ENCODE results near the gene CBX2. TPM values are rescaled to one million over a fixed set of nuclear protein-coding genes. Genes with fewer than 3 reads are reported as not detected.

Gene CBX2
- total RNA-seq, 1 donor from 2014 or later = 5.7 TPM

GRCh38 chr17:79779084-79779529, 1.2 kb downstream of the CBX2 start:
- no peak overlapping the region for H3K27ac ChIP-seq (ENCODE audit: low read depth, low read length)
- H3K27me3 ChIP-seq (ENCODE audit: control insufficient read depth in 3 of 3, insufficient read depth in 3 of 3, low read length in 3 of 3) = peaks cover 63 to 76% (median 74%) of the 10 kb centered on the region in 3 donors
- H3K9me3 ChIP-seq (ENCODE audit: control insufficient read depth in 3 of 3, low read length in 3 of 3) = no peaks in the 10 kb centered on the region
- peaks cover 4 to 9% (median 8%) of the 10 kb centered on the region in 3 donors for H3K4me1 ChIP-seq (ENCODE audit: control insufficient read depth in 3 of 3, insufficient read depth in 3 of 3, low read length in 3 of 3)
- peak overlapping the region in 1 of 3 donors; percentile 29 for H3K4me3 ChIP-seq (ENCODE audit: low read length in 3 of 3)
- no peak overlapping the region for H3K9ac ChIP-seq (ENCODE audit: low read depth in 1 of 3, low read length in 3 of 3)
- H3K36me3 ChIP-seq (ENCODE audit: control insufficient read depth in 3 of 3, insufficient read depth in 3 of 3, low read length in 3 of 3) = no peaks in the 10 kb centered on the region

GRCh38 chr17:79779661-79780365, 1.9 kb downstream of the CBX2 start:
- no peak overlapping the region for H3K9ac ChIP-seq (ENCODE audit: low read depth in 1 of 3, low read length in 3 of 3)
- no peaks in the 10 kb centered on the region for H3K36me3 ChIP-seq (ENCODE audit: control insufficient read depth in 3 of 3, insufficient read depth in 3 of 3, low read length in 3 of 3)
- no peak overlapping the region for H3K27ac ChIP-seq (ENCODE audit: low read depth, low read length)
- no peak overlapping the region for H3K4me3 ChIP-seq (ENCODE audit: low read length in 3 of 3)
- H3K4me1 ChIP-seq (ENCODE audit: control insufficient read depth in 3 of 3, insufficient read depth in 3 of 3, low read length in 3 of 3) = peaks cover 4 to 9% (median 8%) of the 10 kb centered on the region in 3 donors
- peaks cover 59 to 73% (median 72%) of the 10 kb centered on the region in 3 donors for H3K27me3 ChIP-seq (ENCODE audit: control insufficient read depth in 3 of 3, insufficient read depth in 3 of 3, low read length in 3 of 3)
- no peaks in the 10 kb centered on the region for H3K9me3 ChIP-seq (ENCODE audit: control insufficient read depth in 3 of 3, low read length in 3 of 3)

- Histone ChIP-seq H3K27ac (ENCODE audit: low read depth, low read length) (no peak overlapping the region), H3K27me3 (ENCODE audit: control insufficient read depth in 3 of 3, insufficient read depth in 3 of 3, low read length in 3 of 3) (peaks cover 61 to 78% (median 66%) of the 10 kb centered on the region in 3 donors), H3K4me1 (ENCODE audit: control insufficient read depth in 3 of 3, insufficient read depth in 3 of 3, low read length in 3 of 3) (peaks cover 4 to 9% (median 8%) of the 10 kb centered on the region in 3 donors), H3K36me3 (ENCODE audit: control insufficient read depth in 3 of 3, insufficient read depth in 3 of 3, low read length in 3 of 3) (no peaks in the 10 kb centered on the region), H3K9ac (ENCODE audit: low read depth in 1 of 3, low read length in 3 of 3) (no peak overlapping the region), H3K9me3 (ENCODE audit: control insufficient read depth in 3 of 3, low read length in 3 of 3) (no peaks in the 10 kb centered on the region), H3K4me3 (ENCODE audit: low read length in 3 of 3) (no peak overlapping the region)
Measured at GRCh38 chr17:79781012-79781650, 3.2 kb downstream of the CBX2 start.

GRCh38 chr17:79781736-79782575, 4.0 kb downstream of the CBX2 start:
- Histone ChIP-seq H3K27me3 (ENCODE audit: control insufficient read depth in 3 of 3, insufficient read depth in 3 of 3, low read length in 3 of 3) (peaks cover 61 to 78% (median 66%) of the 10 kb centered on the region in 3 donors), H3K36me3 (ENCODE audit: control insufficient read depth in 3 of 3, insufficient read depth in 3 of 3, low read length in 3 of 3) (no peaks in the 10 kb centered on the region), H3K27ac (ENCODE audit: low read depth, low read length) (no peak overlapping the region), H3K9me3 (ENCODE audit: control insufficient read depth in 3 of 3, low read length in 3 of 3) (no peaks in the 10 kb centered on the region), H3K4me1 (ENCODE audit: control insufficient read depth in 3 of 3, insufficient read depth in 3 of 3, low read length in 3 of 3) (peaks cover 4 to 8% (median 7%) of the 10 kb centered on the region in 3 donors), H3K4me3 (ENCODE audit: low read length in 3 of 3) (no peak overlapping the region), H3K9ac (ENCODE audit: low read depth in 1 of 3, low read length in 3 of 3) (no peak overlapping the region)

GRCh38 chr17:79783891-79784290, 5.9 kb downstream of the CBX2 start:
- Histone ChIP-seq H3K27me3 (ENCODE audit: control insufficient read depth in 3 of 3, insufficient read depth in 3 of 3, low read length in 3 of 3) (peaks cover 66 to 84% (median 74%) of the 10 kb centered on the region in 3 donors), H3K4me1 (ENCODE audit: control insufficient read depth in 3 of 3, insufficient read depth in 3 of 3, low read length in 3 of 3) (peaks cover under 1 to 4% (median 4%) of the 10 kb centered on the region in 3 donors), H3K9ac (ENCODE audit: low read depth in 1 of 3, low read length in 3 of 3) (no peak overlapping the region), H3K27ac (ENCODE audit: low read depth, low read length) (no peak overlapping the region), H3K4me3 (ENCODE audit: low read length in 3 of 3) (no peak overlapping the region), H3K36me3 (ENCODE audit: control insufficient read depth in 3 of 3, insufficient read depth in 3 of 3, low read length in 3 of 3) (no peaks in the 10 kb centered on the region), H3K9me3 (ENCODE audit: control insufficient read depth in 3 of 3, low read length in 3 of 3) (no peaks in the 10 kb centered on the region)

GRCh38 chr17:79784353-79785016, 6.5 kb downstream of the CBX2 start:
- peaks cover 66 to 84% (median 75%) of the 10 kb centered on the region in 3 donors for H3K27me3 ChIP-seq (ENCODE audit: control insufficient read depth in 3 of 3, insufficient read depth in 3 of 3, low read length in 3 of 3)
- no peaks in the 10 kb centered on the region for H3K4me1 ChIP-seq (ENCODE audit: control insufficient read depth in 3 of 3, insufficient read depth in 3 of 3, low read length in 3 of 3)
- no peak overlapping the region for H3K27ac ChIP-seq (ENCODE audit: low read depth, low read length)
- no peak overlapping the region for H3K4me3 ChIP-seq (ENCODE audit: low read length in 3 of 3)
- H3K9me3 ChIP-seq (ENCODE audit: control insufficient read depth in 3 of 3, low read length in 3 of 3) = no peaks in the 10 kb centered on the region
- no peaks in the 10 kb centered on the region for H3K36me3 ChIP-seq (ENCODE audit: control insufficient read depth in 3 of 3, insufficient read depth in 3 of 3, low read length in 3 of 3)
- H3K9ac ChIP-seq (ENCODE audit: low read depth in 1 of 3, low read length in 3 of 3) = no peak overlapping the region

- no peak overlapping the region for H3K4me3 ChIP-seq (ENCODE audit: low read length in 3 of 3)
- no peak overlapping the region for H3K9ac ChIP-seq (ENCODE audit: low read depth in 1 of 3, low read length in 3 of 3)
- no peaks in the 10 kb centered on the region for H3K36me3 ChIP-seq (ENCODE audit: control insufficient read depth in 3 of 3, insufficient read depth in 3 of 3, low read length in 3 of 3)
- H3K27ac ChIP-seq (ENCODE audit: low read depth, low read length) = no peak overlapping the region
- H3K27me3 ChIP-seq (ENCODE audit: control insufficient read depth in 3 of 3, insufficient read depth in 3 of 3, low read length in 3 of 3) = peaks cover 66 to 84% (median 75%) of the 10 kb centered on the region in 3 donors
- H3K9me3 ChIP-seq (ENCODE audit: control insufficient read depth in 3 of 3, low read length in 3 of 3) = no peaks in the 10 kb centered on the region
- H3K4me1 ChIP-seq (ENCODE audit: control insufficient read depth in 3 of 3, insufficient read depth in 3 of 3, low read length in 3 of 3) = peaks cover 0 to 4% (median 4%) of the 10 kb centered on the region in 3 donors
Measured at GRCh38 chr17:79785017-79785899, 7.3 kb downstream of the CBX2 start.

GRCh38 chr17:79785900-79786810, 8.2 kb downstream of the CBX2 start:
- no peaks in the 10 kb centered on the region for H3K9me3 ChIP-seq (ENCODE audit: control insufficient read depth in 3 of 3, low read length in 3 of 3)
- H3K27ac ChIP-seq (ENCODE audit: low read depth, low read length) = no peak overlapping the region
- no peak overlapping the region for H3K9ac ChIP-seq (ENCODE audit: low read depth in 1 of 3, low read length in 3 of 3)
- H3K4me1 ChIP-seq (ENCODE audit: control insufficient read depth in 3 of 3, insufficient read depth in 3 of 3, low read length in 3 of 3) = peaks cover 0 to 8% (median 5%) of the 10 kb centered on the region in 3 donors
- no peaks in the 10 kb centered on the region for H3K36me3 ChIP-seq (ENCODE audit: control insufficient read depth in 3 of 3, insufficient read depth in 3 of 3, low read length in 3 of 3)
- H3K4me3 ChIP-seq (ENCODE audit: low read length in 3 of 3) = no peak overlapping the region
- peaks cover 69 to 86% (median 76%) of the 10 kb centered on the region in 3 donors for H3K27me3 ChIP-seq (ENCODE audit: control insufficient read depth in 3 of 3, insufficient read depth in 3 of 3, low read length in 3 of 3)

Measured in skeletal muscle tissue (tissue), 4 donors.